Heart right ventricle (tissue), 16 donors: ENCODE data around the gene SEC61B. TPM values are rescaled to one million over a fixed set of nuclear protein-coding genes. Genes with fewer than 3 reads are reported as not detected.
A peak's percentile ranks its signal among the peaks of the same experiment; 100 is the strongest.

Source experiments
- ATAC-seq, 8 donors: fragments of 200-7000 bp; cut with Tn5 transposase; one replicate each; pipeline ENCODE4 v1.9.1; 2020; ENCODE audit warnings: mild to moderate bottlenecking in 8 of 8, moderate library complexity in 8 of 8, moderate number of reproducible peaks in 1 of 8
- DNase-seq, 2 donors: peaks; one replicate each; pipeline ENCODE4 v3.0.0-alpha.2; 2020
- H3K27ac ChIP-seq, 10 donors: fragments of 200-600 bp; sonication (generic) in 2 of 10; one replicate each; pipeline versions ENCODE4 v1.5.0 to v1.8.0; 2020 to 2022; ENCODE audit warnings: mild to moderate bottlenecking in 3 of 10
- H3K27me3 ChIP-seq, 7 donors: fragments of 200-600 bp; one replicate each; pipeline ENCODE4 v1.8.0; 2021 to 2022; ENCODE audit warnings: mild to moderate bottlenecking in 2 of 7
- H3K36me3 ChIP-seq, 9 donors: fragments of 200-600 bp; sonication (generic) in 1 of 9; one replicate each; pipeline versions ENCODE4 v1.5.0 to v1.8.0; 2020 to 2022; ENCODE audit warnings: mild to moderate bottlenecking in 2 of 9
- H3K4me1 ChIP-seq, 9 donors: fragments of 200-600 bp; sonication (generic) in 1 of 9; one replicate each; pipeline versions ENCODE4 v1.5.0 to v1.8.0; 2020 to 2022; ENCODE audit warnings: mild to moderate bottlenecking in 4 of 9
- H3K4me3 ChIP-seq, 10 donors: fragments of 200-600 bp; sonication (generic) in 2 of 10; one replicate each; pipeline versions ENCODE4 v1.5.0 to v1.8.0; 2020 to 2022; ENCODE audit warnings: mild to moderate bottlenecking in 7 of 10, moderate library complexity in 2 of 10
- H3K9me3 ChIP-seq, 11 donors: fragments of 200-600 bp in 10 of 11; sonication (generic) in 2 of 11; one replicate each; pipeline versions ENCODE4 v1.5.0 to v1.8.0; 2013 to 2022; ENCODE audit warnings: mild to moderate bottlenecking in 2 of 11, control low read depth in 1 of 11, moderate library complexity in 1 of 11
- CTCF ChIP-seq, 9 donors: fragments of 200-600 bp; sonication (generic) in 2 of 9; IDR thresholded peaks; one replicate each; pipeline versions ENCODE4 v1.5.0 to v1.8.0; 2021 to 2022; ENCODE audit warnings: antibody characterized with exemption in 9 of 9, mild to moderate bottlenecking in 5 of 9, moderate library complexity in 1 of 9
- WGBS, 2 donors: extraction: QIAGEN DNeasy Blood & Tissue Kit; methylation state at CpG; one replicate each; pipeline ENCODE4 v1.1.7; 2013; ENCODE audit warnings: inconsistent platforms in 1 of 2; 5-methylcytosine and 5-hydroxymethylcytosine counted together
- intact Hi-C, 10 donors: fragments of 100-400 bp; cut with DNase I; formaldehyde crosslinking; loops; one replicate each; pipeline versions ENCODE4 v1.11.1 to v1.14.2; 2022
- long read RNA-seq, 3 donors: library from polyadenylated mRNA; unstranded; transcript quantifications; one replicate each; pipeline ENCODE4 v2.0.0, GENCODE V29; 2020 to 2021
- polyA plus RNA-seq, 2 donors: library from polyadenylated mRNA; stranded (reverse); fragments of 200-250 nt; gene quantifications; one replicate each; pipeline ENCODE4 v1.2.3, GENCODE V29; 2013
- total RNA-seq, 10 donors: library from RNA; stranded (reverse); fragmentation: NEBNext Ultra II Directional in 3 of 10; extraction: Animal tissue kit (Norgen Biotek cat#: 25700) in 3 of 10; gene quantifications; one replicate each; pipeline versions ENCODE4 v1.2.1 to v1.2.4, GENCODE V29; 2021 to 2023
- donor health status: Arrhythmogenic right ventricular cardiomyopathy.
- donor health status: ischemic (EF 13 %, LVEDD 7.1; RV severe dilation, severe dysfunction).
- donor health status: healthy with polysubstance abuse.
- donor health status: DM: no; HTN: yes; CAD: no.
- donor health status: DM: no; HTN: no; CAD: no.
- donor health status: ischemic (EF 25% LVEDD 6.9; RV normal size, moderate dysfunction).
- donor health status: ischemic (EF 25% LVEDD 5.7; RV mildly dilated, moderate dysfunction).
- donor health status: healthy.
- donor health status: DM: yes; HTN: yes; CAD: no.
- donor health status: Ischemic cardiomyopathy.
- donor health status: ischemic (EF 35%, LVEDD 5.7; RV mildly dilated, moderate dysfunction).
- donor health status: nonischemic (EF 11% LVEDD 7.7; RV severe dilation, severe dysfunction).
- donor health status: DM: yes; HTN: yes; CAD: no.
- donor health status: PGD.
- donor health status: ischemic (EF 29% LVEDD 5.4; RV normal size, mild dysfunction).
- donor health status: nonischemic (EF 23%, LVEDD 6.1; RV moderate dilation, normal function).

Gene SEC61B
- total RNA-seq = 10 to 100 TPM; 24.1 to 72.6 (median 32.9) TPM
- polyA plus RNA-seq = 100 to 1,000 TPM in 1 of 2 donors, 10 to 100 TPM in 1; 77.5 to 177 TPM
- long read RNA-seq, donor 1, transcript SEC61B-201 (4 exons, 545 nt) = major isoform, 19 of 23 reads
- long read RNA-seq, donor 1, partial matches to known transcripts = 2 of 23 reads
- long read RNA-seq, donor 1, other reads (novel, unspliced or antisense) = 2 of 23 reads
- long read RNA-seq, donor 2, transcript SEC61B-201 (4 exons, 545 nt) = major isoform, 26 of 35 reads
- long read RNA-seq, donor 2, partial matches to known transcripts = 9 of 35 reads
- long read RNA-seq, donor 2, other reads (novel, unspliced or antisense) = 0 of 35 reads
- long read RNA-seq, donor 3, partial matches to known transcripts = 0 of 3 reads
- long read RNA-seq, donor 3, other reads (novel, unspliced or antisense) = 1 of 3 reads

- H3K36me3 ChIP-seq = peaks cover 0 to 56% (median 12%) of the 10 kb centered on the region in 9 donors
- intact Hi-C loops = loop anchor here in 3 of 10 donors (5.0 to 10.0 kb wide), 3 partner anchors 40 to 873 kb away; partner anchors contain the start of genes ERP44 (in 1 of the 3), INVS (in 1 of the 3) and NR4A3 (in 1 of the 3)
- peak within 1 kb of the TSS; percentile 87 to 96 (median 93) for H3K27ac ChIP-seq
- DNase-seq = peak; percentile 93 to 97
- WGBS, 2 donors = 1% methylated on average over 69 to 70 of the region's 70 CpGs
- ATAC-seq = peak; percentile 98 to 99 (median 99)
- peak in 1 of 9 donors; percentile 21 for TF ChIP-seq CTCF (IDR thresholded peaks at IDR 0.05)
- no peaks in the 10 kb centered on the region for H3K9me3 ChIP-seq
- no peaks in the 10 kb centered on the region for H3K27me3 ChIP-seq
- peak within 1 kb of the TSS; percentile 65 to 97 (median 88) for H3K4me3 ChIP-seq
- peaks cover 14 to 85% (median 72%) of the 10 kb centered on the region in 9 donors for H3K4me1 ChIP-seq
Measured at GRCh38 chr9:99221621-99222415, at the start of gene SEC61B, which contains the start of gene ALG2. SEC61B (plus strand) TSS chr9:99222282; CDS start chr9:99222364, 82 bp downstream. ALG2 (minus strand) TSS chr9:99221942; CDS start chr9:99221894, 48 bp downstream.

DNA sequence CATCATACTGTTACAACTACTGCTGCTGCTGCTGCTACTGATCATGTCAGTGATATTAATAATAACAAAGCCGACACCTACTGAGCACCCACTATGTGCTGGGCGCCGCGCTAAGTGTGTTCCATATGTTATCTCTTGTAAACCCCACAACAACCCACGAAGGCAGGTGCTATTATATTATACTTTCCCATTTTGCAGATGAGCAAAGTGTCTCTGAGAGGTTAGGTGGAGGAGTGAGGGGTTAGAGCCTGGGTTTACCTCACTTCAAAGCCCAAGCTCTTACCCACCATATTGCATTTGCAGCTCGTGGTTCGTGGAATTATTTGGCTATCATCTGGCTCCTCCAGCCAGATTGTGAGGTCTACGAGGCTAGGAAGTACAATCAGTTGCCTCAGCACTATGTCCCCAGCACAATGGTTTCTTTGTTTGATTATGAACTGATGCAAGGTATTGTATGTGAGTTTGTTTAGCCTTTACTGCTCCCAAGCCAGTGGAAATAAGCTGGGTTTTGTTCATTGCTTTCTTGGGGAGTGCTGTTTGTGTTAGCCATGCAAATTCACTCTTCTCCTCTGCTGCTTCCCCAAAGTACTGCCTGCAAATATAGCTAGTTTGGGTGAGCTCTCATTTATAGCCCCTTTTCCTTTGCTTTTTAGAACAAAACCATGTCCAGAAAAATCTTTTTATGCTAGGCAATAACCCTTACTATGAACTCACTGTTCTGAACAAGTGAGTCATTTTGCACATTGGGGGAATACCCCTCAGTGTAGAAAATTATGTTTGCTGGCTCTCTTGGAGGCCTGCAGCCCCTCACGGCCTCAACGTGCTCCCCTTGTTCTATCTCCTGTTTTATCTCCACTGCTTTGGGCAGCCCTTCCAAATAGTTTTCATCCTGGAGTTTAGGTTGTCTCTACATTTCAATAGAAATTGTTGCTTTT, 48.2 kb upstream of the SEC61B start:
- intact Hi-C loops = loop anchor here in 1 of 10 donors (10.0 kb wide), 1 partner anchor 1421 kb away; no protein-coding TSS in a partner anchor
- Histone ChIP-seq H3K27me3 (peaks cover 0 to 15% (median 0%) of the 10 kb centered on the region in 7 donors), H3K4me1 (no peaks in the 10 kb centered on the region), H3K9me3 (no peaks in the 10 kb centered on the region), H3K27ac (no peak overlapping the region), H3K36me3 (no peaks in the 10 kb centered on the region), H3K4me3 (no peak overlapping the region)
- 79 to 81% methylated on average over 10 of the region's 10 CpGs for WGBS, 2 donors
- TF ChIP-seq CTCF (IDR thresholded peaks at IDR 0.05) = no peak
- DNase-seq (no peak), ATAC-seq (no peak)

DNA sequence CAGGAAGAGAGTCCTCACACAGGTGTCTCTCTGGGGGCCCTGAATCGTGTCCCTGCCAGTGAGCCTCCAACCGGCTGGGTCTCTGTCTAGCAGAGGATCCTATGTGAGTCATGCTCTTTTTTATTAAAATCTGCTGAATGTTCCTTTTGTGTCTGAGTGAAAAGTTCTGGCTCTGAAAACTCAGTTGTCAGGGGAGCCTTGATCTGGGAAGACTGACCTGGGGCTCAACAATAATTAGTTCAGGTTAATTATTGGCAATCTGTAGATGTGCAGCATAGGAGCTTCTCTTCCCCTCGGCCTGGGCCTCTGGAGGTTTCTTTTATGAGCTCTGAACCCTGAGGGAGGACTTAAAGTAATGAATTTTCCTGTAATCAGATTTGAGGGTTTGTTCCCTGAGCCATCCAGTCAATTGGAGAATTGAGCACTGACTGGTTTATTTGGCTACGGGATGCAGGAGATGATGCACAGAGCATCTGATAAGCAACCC, 45.5 kb upstream of the SEC61B start:
- Histone ChIP-seq H3K27me3 (peaks cover 0 to 6% (median 0%) of the 10 kb centered on the region in 7 donors), H3K4me1 (peaks cover 0 to 8% (median 0%) of the 10 kb centered on the region in 9 donors), H3K36me3 (no peaks in the 10 kb centered on the region), H3K27ac (no peak overlapping the region), H3K9me3 (no peaks in the 10 kb centered on the region), H3K4me3 (no peak overlapping the region)
- no peak for TF ChIP-seq CTCF (IDR thresholded peaks at IDR 0.05)
- ATAC-seq = no peak
- DNase-seq = no peak
- intact Hi-C loops = loop anchor here in 1 of 10 donors (10.0 kb wide), 1 partner anchor 1418 kb away; no protein-coding TSS in a partner anchor
- WGBS, 2 donors = 71 to 76% methylated on average over 4 of the region's 4 CpGs
